Pons (tissue), 1 donor: ENCODE data around the gene ERCC6.

Source experiments
- DNase-seq: peaks from one replicate; pipeline ENCODE4 v3.0.0-alpha.2; 2016; ENCODE audit warnings: low spot score

ERCC6 gene

DNA sequence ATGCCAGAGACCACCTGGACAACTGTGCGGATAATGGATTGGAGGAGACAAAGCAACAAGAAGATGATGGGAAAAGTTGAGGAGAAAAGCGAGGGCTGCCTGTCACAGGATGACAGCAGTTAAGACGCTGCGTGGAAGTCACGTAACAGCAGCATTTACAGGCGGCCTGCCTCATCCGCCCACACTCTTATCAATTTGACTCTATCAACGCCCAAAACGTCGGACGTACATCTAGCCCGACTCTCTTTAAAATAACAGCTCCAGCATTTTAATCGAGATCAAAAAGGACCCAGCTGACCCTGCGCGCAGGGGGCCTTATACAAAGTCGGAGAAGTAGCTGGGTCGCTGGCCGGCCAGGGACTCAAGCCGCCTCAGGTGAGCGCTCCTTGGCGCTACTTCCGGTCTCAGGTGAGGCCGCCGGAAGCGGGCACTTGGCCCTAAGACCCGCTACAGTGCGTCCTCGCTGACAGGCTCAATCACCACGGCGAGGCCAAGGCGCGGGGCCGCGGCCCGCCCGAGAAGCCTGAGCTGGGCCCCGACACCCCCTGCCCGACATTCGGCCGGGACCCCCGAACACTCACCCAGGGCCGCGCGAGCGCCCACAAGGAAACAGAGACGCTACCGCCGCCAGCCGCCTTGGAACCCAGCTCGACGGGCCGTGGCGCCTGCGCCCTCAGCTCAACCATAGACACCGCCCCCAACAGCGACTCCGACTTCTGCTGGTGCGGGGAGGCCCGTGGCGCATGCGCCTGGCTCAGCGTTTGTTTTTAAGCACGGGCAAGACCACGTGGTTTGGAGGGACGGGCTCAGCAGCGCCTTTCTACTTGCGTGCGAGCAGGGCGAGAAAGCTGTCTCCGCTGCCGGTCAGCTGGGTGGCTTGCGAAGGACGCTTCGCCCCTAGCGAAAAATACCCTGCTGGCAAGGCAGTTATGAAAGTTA lies at the start of gene ERCC6:
Gene ERCC6, minus strand, starts transcription at position 741 of the 939 bp plus-strand sequence.
- DNase-seq, result peak; percentile 96

DNA sequence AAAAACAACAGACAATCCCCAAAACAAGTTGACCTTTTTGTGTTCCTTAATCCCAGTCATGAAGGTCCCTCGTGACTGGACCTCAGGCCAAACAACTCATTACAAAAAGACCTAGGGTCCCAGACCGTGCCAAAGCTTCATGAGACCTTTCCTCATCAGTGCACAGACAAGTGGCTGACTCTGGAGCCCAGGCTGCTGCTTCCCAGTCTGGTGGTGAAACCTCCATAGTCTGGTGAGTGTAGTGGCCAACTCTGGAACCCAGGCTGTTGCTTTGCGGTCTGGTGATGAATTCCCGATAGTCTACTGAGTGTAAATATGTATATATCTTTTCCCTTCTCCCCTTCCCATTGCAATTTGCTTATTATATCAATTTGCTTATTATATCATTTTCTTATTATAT lies 49.1 kb upstream of the ERCC6 start:
- no peak for DNase-seq

DNA sequence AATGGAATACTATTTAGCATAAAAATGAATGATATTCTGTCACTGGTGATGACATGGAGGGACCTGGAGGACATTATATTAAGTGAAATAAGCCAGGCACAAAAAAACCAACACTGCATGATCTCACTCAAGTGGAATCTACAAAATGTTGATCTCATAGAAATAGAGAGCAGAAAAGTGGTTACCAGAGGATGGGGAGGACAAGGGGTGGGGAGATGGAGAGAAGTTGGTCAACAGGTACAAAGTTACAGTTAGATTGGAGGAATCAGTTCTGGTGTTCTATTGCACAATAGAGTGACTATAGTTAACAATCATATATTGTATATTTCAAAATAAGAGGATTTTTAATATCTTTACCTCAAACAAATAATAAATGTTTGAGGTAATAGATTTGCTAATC lies 46.5 kb upstream of the ERCC6 start:
- no peak for DNase-seq

DNA sequence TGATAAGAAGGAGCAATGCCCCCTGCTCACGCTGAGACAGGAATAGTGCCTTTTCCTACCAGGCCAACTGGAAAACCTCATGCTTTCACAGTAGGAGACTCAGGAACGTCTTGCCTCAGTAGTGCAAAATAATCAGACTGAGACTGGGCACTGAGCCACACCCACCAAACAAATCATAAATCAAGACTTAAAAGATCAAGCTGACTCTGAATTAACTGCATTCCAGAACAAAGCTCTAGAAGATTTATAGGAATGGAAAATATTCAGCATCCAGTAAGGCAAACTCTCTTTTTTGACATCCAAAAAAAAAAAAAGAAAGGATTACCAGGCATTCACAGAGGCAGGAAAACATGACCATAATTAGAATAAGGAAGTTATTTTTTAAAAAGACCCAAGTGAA lies 40.7 kb upstream of the ERCC6 start:
- DNase-seq, result no peak

DNA sequence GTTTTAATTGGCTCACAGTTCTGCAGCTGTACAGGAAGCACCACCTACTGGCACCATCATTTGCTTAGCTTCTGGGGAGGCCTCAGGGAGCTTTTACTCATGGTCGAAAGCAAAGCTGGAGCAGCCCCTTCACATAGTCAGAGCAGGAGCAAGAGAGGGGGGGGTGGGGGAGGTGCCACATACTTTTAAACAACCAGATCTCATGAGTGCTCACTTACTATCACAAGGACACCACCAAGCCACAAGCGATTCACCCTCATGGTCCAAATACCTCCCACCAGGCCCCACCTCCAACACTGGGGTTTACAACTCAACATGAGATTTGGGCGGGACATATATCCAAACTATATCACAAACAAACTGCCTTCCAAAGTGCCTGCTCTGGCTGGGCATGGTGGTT lies 39.5 kb upstream of the ERCC6 start:
- DNase-seq, result no peak

DNA sequence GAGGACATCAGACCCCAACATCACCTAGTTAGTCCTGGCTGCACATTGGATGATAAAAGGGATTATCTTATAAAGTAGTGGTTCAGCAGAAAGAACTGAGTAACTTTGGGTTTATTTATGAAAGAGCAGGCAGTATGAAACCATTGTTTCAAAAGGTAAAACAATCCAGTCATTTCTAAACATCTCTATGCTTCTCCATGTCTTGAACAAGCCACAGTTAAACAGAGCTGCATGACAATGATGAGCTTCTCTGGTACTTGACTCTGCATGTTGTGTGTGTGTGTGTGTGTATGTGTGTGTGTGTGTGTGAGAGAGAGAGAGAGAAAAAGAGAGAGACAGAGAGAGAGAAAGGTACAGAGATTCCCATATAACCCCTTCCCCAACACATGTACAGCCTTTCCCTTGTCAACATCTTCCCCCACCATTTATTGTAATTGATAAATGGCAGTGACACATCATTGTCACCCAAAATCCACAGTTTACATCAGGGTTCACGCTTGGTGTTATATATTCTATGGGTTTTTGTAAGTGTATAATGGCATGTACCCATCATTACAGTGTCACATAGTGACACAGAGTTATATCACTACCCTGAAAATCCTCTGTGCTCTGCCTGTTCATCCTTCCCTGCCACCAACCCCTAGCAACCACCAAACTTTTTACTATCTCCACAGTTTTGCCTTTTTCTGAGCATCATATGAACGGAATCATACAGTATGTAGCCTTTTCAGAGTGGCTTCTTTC lies 38.4 kb upstream of the ERCC6 start:
- no peak for DNase-seq

DNA sequence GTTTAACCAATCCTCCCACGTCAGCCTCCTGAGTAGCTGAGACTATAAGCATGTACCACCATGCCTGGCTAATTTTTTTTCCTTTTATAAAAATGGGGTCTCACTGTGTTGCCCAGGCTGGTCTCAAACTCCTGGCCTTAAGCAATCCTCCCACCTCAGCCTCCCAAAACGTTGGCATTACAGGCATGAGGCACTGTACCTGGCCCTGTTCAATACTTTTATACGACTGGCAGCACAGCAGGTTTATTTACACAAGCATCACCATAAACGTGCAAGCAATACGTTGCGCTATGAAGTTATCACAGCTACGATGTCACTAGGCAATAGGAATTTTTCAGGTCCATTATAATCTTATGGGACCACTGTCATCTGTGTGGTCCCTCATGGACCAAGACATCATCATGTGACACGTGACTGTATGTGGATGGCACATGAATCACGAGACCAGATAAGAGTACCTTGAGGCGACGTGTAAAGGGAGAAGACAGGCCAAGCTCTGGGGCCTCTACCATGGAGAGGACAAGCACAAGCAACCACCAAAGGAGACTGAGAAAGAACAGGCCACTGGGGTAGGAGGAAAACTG lies 36.7 kb upstream of the ERCC6 start:
- DNase-seq, result no peak

DNA sequence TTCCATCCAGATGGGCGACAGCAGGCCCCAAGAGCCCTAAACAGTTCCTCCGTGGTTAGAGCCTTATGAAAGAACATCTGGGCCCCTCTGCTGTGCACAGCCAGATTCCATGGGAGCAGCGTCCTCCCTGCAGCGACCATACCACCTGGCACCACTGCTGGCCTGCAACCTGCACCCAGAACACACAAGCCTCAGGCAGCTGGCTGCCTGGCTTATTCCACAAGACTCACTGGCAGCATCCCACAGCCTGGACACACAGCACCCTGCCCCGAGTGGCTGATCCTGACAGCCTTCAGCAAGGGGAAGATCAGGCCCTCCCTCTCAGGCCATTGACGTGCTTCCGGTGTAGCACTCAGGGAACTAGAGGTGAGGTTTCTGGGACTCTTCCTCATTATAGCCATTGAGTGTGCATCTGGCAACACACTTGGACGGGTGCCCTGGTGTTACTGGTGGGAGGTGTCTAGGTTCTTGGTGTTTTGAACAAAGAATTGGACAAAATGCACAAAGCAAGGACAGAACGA lies 33.7 kb upstream of the ERCC6 start:
- no peak for DNase-seq

DNA sequence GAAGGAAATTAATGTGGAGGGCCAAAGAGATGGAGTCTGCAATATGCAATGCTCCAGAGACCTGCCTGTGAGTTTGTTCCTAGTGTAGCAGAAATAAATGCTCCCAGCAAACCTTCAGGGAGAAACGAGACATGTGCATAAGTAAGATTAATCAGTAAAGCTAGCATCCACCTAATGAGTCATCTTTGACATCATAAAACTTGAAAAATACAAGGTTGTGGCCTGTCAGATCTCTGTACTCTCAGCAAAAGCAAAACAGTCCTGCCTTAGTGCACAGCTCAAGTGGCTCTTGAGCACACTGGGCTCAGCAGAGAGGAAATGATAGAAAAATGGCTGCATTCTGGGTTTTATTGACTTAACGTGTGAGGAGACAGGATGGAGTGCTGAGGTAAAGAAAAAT lies 32.5 kb upstream of the ERCC6 start:
- DNase-seq, result no peak

DNA sequence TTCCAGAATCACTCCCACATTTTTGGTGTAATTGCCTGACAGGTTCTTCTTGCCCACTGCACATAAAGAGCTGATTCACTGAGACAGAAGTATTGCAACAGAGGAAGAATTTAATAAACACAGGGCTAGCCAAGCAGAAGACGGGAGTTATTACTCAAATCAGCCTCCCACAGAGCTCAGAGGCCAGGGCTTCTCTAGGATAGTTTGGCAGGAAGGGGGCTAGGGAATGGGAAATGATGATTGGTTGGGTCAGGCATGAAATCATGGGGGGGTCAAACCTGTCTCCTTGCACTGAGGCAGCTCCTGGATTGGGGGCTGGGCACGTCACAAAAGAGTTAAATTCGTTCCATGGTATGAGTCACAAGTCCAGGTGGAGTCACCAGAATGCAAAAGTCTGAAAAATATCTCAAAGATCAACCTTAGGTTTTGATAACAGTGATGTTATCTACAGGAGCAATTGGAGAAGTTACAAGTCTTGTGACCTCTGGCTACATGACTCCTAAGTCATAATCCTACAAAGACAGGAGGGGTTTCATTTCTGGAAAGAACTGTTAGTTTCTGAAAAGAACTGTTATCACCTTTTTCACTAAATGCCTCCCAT lies 30.2 kb upstream of the ERCC6 start:
- DNase-seq, result no peak

DNA sequence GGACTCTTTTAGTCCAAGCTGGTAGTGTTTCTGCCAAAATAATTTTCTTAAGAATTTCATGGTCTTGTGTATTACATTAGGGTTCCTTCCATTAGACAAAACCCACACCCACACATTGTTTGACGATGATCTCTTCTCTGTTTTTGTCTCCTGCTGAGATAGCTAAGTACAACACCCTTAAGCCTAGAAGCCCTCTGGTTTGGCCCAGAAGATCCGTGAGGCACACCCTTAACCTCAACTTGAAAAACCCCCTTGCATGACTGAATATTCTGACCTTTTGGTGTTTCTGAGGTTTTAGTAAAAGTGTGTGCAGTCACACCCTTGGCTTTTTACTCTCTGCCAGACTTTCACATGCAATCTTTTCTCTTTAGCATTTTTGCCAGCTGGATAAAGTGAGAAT lies 29.3 kb upstream of the ERCC6 start:
- DNase-seq, result no peak

DNA sequence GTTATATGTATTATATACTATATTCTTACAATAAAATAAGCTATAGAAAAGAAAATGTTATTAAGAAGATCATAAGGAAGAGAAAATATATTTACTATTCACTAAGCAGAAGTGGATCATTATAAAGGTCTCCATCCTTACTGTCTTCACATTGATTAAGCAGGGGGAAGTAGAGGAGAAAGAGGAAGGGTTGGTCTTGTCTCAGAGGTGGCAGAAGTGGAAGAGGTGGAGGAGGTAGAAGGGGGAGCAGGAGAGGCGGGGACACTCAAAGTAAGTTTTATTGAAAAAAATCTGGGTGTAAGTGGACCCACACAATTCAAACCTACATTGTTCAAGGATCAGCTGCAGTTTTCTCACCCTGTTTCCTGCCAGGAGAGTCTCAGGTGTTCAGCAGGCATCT lies 28.9 kb upstream of the ERCC6 start:
- DNase-seq, result no peak

DNA sequence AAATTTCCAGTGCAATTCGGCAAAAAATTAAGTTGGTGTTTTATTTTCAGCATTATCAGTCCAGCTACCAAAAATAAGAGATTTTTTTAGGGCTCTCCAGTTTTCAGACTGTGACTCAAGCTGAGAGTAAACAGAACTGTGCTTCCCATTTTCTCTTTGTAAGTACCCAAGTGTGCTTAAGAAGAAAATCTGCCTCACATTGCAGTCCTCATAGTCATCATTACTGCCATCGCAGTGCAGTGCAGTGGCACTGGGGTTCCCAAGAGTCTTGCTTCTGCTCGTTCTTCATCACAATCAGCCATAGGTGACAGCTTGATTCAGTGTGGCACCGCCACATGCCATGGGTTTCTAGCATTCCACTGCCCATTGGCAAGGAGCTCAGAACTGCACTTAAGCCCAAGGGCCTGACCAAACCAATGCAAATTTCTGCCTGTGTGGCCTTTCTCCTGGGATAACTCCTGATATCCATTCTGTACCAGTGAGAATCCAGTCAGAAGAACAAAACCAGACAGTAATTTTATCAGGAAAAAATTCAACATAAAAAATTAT lies 25.6 kb upstream of the ERCC6 start:
- peak; percentile 22 for DNase-seq

DNA sequence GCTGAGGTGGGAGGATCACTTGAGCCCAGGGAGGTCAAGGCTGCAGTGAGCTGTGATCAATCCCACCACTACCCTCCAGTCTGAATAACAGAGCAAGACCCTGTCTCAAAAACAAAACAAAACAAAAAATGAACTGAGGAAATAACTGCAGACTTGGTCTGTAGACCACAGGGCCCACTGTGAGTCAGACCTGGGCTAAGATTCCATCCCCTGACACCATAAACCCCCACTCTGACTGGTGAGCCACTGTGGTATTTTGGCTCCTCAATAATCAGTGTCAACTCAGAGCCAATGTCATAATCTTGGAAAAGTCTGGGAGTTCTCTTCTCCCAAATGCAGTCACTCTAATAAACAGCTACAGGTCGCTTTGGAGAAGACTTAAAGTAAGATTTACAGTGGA lies 24.0 kb upstream of the ERCC6 start:
- DNase-seq, result no peak

DNA sequence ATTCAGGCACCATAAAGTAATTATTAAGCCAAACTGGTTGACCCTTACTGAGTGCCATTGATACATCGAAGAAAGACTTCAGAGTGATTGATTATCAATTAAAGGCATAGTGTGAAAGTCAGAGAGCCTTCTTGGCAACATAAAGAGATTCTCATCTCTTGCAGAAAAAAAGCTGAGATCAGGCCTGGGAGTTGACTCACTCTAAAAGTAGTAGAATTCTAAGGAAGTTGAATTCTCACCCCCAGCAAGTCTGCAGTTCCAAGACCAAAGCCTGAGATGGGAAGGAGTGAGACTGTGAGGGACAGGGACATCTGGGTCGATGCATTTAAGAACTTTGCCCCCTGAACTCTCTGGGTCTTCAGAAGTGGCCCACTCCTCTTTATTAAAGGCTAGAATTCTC lies 21.6 kb upstream of the ERCC6 start:
- DNase-seq, result no peak

DNA sequence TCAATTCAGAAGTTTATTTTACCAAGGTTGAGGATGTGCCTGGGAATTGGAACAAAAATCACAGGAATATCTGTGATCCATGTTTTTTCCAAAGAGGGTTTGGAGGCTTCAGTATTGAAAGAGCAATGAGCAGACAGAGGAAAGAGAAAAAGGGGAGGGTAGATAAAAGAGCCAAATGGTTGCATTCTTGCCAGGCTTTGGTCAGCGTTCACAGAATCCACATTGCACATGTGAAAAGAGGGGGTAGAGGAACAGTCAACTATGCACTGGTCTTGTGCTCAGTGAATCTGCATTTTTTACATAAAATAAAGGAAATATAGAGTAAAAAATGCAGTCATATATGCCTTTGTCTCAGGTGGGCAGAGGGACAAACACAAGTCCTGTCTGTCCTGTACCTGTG lies 20.6 kb upstream of the ERCC6 start:
- DNase-seq, result no peak

DNA sequence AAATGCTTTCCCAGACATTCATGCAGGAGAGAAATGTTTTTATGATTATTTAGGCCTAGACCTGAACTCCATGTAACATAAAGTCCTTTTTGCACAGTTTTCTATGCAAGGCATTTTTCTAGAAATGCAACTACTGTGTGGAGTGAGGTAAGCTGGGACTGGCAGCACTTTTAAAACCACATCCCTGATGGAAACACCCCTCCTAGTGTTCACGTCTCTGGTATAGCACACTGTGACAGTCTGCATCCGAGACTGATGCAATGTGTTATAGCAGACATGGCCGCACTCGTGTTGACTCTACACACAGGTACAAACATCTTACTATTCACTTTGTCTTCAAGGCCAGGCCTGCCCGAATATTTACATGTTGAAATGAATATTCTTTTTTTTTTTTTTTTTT lies 19.3 kb upstream of the ERCC6 start:
- no peak for DNase-seq

DNA sequence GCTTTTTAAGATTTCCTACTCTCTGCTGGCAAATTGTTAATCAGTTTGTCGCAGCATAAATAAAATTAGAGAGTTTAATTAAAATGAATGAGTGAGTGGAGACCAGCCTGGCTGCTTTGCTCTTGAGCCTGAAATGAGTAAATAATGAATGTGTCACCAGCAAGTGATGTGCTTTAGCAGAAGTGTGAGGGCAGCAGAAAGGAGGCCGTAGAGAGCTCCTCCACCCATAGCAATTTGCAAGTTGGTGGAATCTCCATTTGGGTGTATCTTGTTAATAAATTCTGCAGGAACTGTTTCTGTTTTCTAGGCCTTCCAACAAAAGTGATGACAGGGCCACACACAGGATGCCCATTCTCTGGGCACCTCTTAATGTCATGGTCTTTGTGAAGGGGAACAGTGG lies 18.8 kb upstream of the ERCC6 start:
- DNase-seq, result no peak

DNA sequence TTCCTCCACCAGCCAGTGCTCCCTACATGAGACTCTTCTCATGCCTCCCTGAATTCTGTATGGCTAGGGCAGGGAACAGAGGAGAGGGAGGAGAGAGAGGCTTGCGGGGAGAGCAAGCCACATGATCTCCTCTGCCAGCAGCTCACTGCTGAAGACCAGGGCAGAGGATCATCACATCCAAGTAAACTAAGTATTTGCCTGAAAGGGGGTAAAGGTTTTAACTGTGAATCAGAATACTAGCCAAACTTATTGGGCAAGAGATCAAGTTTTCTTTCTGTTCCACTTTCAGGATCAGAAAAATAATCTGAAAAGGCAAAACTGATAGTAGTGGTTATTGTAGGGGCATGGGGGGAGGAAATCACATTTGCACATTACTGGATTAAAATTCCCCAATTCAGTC lies 17.8 kb upstream of the ERCC6 start:
- DNase-seq, result no peak

DNA sequence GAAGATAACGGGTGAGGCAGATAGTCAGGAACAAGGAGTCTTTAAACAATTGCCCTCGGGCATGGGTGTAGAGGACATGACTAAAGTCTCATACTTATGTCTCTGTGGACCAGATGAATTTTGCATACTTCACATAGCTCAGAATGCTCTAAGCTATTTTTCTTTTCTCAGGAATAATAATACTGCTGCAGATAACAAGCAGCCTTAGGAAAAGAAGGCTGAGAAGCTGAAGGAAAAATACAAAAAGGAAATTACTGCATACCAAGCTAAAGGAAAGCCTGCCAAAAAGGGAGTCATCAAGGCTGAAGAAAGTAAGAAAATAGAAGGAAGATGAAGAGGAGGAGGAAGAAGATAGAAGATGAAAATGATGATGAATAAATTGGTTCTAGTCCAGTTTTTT lies 13.4 kb upstream of the ERCC6 start:
- DNase-seq, result no peak

DNA sequence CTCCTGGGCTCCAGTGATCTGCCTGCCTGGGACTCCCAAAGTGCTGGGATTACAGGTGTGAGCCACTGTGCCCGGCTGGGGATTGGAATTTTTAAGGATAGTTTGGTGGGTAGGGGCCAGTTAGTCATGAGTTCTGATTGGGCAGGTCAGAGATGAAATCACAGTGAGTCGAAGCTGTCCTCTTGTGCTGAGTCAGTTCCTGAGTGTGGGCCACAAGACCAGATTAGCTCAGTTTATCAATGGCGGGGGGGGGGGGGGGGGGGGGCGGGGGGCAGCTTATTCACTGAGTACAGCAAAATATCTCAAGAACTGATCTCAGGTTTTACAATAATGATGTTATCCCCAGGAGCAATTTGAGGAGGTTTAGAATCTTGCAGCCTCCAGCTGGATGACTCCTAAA lies 11.6 kb upstream of the ERCC6 start:
- DNase-seq, result no peak
